Measurements from ENCODE around the gene CHST9.
"Not testable (repeated sequence)": the region's sequence is repeated elsewhere in the genome, so short reads cannot be mapped to it uniquely, and the experiment has no call there.

Gene CHST9, protein sequence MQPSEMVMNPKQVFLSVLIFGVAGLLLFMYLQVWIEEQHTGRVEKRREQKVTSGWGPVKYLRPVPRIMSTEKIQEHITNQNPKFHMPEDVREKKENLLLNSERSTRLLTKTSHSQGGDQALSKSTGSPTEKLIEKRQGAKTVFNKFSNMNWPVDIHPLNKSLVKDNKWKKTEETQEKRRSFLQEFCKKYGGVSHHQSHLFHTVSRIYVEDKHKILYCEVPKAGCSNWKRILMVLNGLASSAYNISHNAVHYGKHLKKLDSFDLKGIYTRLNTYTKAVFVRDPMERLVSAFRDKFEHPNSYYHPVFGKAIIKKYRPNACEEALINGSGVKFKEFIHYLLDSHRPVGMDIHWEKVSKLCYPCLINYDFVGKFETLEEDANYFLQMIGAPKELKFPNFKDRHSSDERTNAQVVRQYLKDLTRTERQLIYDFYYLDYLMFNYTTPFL

DNA sequence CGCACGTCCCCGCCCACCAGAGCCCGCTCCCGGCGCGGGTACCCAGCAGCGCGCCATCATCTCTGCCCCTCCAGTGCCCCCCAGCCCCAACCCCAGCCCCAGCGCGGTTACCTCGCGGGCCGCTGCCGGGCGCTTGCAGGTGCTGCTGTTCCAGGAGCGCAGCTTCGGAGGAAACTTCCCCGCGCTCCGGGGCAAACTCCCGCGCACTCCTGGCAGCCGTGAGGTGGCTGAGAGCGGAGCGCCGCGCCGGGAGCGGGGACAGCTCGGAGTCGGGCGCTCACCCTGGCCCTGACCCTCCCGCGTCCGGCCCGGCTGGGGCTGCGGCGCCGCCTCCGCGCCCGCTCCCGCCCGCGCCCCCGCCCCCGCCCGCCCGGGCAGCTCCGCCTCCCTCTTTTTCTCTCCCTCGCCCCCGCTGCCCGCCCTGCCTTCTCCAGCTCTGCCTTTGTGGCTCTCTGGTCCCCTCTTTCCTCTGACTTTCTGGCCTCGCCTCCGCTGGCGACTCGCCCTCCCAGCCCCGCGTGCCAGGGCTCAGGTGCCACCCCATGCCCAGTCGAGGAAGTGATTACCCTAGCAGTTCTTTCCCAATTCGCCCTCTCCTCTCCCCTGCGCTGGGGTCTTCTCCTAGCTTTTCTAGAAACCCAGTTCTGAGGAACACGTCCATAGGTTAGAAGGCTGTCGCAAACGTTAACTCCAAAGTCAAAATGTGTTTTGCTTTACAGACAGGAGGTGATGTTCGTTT is at the start of gene CHST9:
Gene CHST9, minus strand, starts transcription at position 284 of the 739 bp plus-strand sequence. CDS start 42,499 bp downstream, outside the sequence.
- DNase-seq, result no peak

DNA sequence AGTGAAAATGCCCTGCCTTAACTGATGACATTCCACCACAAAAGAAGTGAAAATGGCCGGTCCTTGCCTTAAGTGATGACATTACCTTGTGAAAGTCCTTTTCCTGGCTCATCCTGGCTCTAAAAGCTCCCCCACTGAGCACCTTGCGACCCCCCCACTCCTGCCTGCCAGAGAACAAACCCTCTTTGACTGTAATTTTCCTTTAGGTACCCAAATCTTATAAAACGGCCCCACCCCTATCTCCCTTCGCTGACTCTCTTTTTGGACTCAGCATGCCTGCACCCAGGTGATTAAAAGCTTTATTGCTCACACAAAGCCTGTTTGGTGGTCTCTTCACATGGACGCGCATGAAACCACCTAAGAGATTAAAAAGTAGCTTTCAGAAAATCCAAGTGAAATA is 47.2 kb upstream of the CHST9 start:
- DNase-seq, result not testable (repeated sequence)

DNA sequence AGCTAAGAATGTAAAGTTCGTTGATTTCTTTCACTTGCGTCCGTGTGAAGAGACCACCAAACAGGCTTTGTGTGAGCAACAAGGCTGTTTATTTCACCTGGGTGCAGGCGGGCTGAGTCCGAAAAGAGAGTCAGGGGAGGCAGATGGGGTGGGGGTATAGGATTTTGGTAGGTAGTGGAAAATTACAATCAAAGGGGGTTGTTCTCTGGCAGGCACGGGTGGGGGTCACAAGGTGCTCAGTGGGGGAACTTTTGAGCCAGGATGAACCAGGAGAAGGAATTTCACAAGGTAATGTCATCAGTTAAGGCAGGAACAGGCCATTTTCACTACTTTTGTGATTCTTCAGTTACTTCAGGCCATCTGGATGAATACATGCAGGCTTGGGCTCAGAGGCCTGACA is 46.6 kb upstream of the CHST9 start:
- not testable (repeated sequence) for DNase-seq

DNA sequence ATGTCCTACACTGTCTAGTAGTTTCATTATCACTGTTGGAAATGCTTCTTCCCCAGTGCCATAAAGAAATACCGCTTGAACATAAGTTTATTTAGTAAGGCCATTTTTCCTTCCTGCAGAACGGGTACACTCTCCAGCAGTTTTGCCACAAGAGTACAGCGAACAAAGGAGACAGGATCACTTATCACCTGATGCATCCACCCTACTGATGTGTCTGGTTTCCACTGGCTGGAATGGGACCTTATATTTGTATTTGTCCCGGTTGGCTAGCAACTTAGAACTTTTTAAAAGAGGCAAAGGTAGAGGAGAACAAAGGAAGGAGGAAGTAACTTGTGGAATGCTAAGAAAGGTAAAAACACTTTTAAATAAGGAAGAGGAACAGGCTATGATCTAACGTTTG is 46.1 kb upstream of the CHST9 start:
- DNase-seq, result not testable (repeated sequence)

DNA sequence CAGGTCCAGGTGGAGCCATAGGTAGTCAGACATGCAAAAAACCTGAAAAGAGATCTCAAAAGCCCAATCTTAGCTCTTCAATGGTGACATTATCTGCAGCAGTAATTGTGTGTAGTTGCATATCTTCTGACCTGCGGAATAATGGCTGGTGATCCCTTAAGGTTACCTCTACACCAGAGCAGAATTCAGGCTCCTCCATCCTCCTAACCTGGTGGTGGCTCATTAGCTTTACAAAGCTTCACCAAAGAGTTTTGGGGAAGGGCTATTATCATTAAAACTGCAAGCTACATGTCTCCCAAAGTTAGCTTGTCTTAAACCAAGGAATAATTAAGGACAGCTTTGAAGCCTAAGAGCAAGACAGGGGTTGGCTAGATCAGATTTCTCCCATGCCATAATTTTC is 42.6 kb upstream of the CHST9 start:
- DNase-seq, result no peak

DNA sequence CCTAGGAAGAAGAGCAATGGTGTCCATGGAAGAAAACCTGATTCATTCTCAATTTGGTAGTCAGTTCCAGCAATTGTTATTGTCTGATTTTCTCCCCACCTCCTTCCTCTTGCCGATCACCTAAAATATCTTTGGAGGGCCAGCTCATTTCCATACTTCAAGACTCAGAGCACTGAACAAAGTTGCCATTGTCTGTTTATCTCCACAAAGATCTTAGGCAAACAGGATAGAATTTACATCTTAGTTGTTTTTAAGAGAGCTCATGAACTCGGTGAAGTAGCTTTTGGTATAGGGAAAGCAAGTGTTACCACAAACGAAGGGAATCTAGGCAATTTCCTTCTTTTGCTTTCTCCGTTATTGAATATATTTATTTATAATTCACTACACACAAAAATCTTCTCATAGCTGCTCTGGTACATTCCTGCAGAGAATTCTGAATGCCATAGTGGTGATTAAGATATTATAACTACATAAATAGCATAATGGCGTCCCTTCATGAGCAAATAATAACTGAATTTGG is 41.5 kb upstream of the CHST9 start:
- no peak for DNase-seq

DNA sequence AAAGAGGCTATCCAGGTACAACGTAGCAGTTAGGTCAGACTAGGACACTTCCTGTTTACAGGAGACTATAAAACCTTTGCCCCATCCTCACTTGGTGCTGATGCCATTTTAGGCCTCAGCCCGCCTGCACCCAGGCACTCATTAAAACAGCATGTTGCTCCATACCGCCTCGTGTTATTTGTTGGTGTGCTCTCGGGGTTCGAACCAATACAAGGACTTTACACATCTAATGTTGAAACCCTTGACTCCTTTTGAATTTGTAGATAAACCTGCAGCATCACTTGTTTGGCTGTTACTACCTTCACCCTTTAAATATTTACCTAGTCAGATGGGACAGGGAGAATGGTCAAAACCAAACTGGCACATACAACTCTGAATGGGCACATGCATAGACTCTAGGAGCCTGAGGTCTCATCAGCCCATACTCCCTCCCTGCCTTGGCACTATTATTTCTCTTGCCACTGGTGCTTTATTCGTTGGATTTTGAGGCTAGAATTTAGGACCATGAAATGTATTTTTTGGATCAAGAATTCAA is 40.9 kb upstream of the CHST9 start:
- DNase-seq, result no peak

DNA sequence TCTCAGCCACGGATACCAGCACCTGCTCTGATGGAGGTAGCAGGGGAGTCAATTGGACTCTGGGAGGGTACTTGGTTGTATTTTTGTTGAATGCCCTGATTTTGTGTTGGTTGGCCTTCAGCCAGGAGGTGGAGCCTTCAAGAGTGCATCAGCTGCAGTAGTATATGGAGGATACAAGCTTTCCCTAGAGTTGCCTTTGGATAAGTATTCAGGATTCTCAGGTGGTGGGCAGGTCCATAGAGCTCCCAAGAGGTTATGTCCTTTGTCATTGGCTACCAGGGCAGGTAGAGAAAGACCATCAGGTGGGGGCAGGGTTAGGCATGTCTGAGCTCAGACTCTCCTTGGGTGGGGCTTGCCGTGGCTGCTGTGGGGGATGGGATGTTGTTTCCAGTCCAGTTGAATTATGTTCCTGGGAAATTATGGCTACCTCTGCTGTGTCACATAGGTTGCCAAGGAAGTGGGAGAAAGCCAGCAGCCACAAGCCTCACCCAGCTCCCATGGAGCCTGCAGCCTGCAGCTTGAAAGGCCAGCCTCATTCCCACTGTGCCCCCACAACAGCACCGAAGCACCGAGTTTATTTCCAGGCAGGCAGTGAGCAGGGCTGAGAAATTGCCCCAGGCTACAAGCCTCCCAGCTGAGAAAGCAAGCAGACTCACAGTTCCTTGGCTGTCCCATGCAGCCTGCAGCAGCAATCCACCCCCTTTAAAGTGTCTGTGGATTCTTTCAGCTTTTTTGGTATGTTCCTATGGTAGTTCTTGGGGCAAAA is 38.6 kb upstream of the CHST9 start:
- DNase-seq, result no peak

DNA sequence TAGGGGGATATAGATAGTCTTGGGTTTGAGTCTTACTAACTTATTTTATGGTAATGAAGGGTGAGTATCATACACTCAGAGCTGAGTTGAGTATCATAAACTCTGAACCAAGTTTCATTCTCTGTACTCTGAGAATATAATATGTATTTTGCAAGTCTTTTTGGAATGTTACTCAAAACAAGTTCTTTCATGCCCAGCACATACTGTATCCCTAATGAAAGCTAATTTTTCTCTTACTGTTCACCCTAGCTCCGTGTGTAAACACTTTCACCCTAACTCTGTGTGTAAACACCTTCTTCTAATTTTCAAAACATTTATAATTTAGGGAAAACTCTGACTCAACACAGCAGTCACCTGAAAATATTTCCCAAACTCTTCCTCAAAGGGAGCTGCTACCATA is 29.7 kb upstream of the CHST9 start:
- no peak for DNase-seq

DNA sequence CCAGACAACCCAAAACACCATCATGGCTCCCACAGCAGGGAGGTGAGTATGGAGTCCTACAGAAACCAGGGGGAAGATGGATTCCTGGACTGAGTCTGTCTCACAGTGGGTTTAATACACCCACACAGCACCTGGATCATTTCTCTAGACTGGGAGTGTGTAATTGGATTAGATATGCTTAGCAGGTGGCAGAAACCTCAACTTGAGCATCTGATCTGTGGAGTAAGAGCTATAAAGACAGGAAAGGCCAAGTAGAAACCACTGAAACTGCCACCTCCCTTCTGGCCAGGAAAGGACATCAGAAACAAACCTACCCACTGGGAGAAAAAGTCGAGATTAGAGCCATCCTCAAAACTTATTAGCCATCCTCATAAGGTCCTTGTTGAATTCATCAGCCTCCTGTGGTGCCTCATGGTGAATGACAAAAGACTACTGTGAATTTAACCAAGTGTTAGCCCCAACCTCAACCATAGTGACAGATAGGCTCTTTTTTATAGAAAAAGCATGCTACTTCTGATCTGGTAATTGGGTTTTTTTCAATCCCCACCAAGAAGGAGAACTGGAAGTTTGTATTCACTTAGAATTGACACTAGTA is 28.1 kb upstream of the CHST9 start:
- DNase-seq, result no peak

DNA sequence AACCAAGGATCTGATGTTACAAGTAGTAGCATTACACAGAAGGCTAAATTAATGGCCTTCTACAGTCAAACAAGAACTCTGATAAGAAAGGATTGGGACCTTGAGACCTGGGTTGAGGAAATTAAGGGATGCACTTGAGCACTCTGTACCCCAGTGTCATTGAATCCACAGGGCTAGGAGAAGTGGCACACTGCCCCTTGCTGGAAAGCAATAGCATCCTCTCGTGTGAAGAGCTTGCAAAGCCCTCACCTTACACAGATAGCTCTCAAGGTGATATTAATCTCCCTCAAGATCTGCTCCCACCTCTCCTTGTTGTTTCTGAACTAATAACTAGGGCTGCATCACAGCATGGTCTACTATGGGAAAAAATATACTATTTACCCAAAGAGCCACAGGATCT is 26.5 kb upstream of the CHST9 start:
- no peak for DNase-seq

DNA sequence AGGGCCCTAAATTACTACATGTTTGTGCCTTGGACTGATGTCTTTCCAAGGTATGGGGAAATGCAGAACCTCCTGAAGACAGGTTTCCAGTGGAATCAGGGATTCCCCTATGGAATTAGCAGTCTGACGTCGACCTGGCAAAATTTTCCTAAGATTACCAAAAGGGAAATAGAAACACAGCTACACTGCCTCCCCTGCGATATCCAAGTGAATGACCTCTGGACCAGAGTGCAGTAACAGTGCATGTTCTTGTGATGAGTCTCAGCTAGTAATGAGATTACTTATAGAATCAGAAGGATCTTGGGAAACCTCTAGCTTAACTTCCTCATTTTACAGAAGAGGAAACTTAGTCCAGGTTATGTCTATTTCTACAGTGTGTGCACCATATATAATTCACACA is 21.3 kb upstream of the CHST9 start:
- peak; percentile 17 for DNase-seq

DNA sequence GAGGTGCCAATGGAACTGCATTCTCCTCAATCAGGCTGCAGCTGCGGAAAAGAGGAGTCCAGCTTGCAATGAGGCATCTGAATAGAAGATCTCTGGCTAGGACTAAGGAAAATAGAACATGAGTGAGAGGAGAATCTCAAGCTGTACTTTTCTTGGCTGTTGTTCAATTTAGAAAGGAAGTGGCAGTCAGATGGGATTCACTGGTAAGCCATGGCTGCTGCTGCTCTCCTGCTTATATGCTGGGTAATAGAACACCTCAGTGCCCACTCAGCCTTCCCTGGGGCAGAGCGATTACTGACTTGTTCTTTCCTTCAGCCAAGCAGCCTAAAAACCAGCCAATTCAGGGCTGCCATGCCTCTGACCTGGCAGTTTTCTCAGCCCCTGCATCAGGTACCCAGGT is 17.6 kb upstream of the CHST9 start:
- DNase-seq, result no peak

DNA sequence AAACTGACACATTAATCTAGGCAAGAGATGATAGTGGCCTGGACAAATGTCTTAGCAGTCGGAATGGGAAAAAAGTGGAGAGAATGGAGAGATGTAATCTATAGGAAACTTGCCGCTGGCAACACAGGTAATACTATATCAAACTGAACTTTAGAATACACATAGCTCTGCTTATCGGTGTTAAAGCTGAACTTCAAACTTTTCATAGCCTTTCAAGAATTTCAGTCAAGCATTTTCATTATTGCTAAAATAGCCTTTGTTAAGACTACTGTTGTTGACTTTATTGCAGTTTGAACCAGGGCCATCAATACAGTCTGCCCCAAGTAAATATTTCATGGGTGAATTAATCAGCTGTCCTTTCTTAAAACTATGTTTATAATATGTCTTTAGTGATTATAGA is 12.9 kb upstream of the CHST9 start:
- DNase-seq, result no peak

DNA sequence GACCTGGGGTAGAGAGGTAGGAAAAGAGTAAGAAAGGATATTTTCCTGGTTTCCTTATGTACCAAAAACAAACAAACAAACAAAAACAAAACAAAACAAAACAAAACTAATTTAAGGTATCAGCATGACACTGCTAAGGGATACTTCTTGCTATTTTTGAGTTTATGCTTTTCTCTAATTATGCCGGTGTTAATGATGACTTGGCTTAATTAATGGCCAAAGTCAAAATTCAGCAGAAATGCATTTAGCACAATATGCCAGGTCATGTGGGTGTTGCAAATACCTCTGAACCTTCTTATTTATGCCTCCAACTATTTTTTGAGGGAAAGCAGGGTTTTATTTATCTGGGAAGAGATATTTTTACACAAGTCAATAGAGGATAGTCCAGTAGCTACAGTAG is 3.2 kb upstream of the CHST9 start:
- no peak for DNase-seq

DNA sequence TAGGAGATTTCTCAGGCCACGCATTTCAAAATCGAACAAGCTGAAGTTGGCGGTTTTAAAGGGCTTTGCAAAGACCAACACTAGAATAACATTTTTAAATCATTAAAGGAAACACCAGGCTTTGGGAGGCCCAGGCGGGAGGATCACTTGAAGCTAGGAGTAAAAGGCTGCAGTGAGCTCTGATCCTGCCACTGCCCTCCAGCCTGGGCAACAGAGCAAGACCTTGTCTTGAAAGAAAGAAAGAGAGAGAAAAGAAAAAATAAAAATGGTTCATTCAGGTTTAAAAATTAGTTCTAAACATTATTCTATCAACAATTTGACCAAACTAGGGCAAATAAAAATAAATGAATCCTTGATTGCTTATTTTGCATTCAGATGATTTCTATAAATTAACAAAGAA is 789 bp upstream of the CHST9 start:
- no peak for DNase-seq

DNA sequence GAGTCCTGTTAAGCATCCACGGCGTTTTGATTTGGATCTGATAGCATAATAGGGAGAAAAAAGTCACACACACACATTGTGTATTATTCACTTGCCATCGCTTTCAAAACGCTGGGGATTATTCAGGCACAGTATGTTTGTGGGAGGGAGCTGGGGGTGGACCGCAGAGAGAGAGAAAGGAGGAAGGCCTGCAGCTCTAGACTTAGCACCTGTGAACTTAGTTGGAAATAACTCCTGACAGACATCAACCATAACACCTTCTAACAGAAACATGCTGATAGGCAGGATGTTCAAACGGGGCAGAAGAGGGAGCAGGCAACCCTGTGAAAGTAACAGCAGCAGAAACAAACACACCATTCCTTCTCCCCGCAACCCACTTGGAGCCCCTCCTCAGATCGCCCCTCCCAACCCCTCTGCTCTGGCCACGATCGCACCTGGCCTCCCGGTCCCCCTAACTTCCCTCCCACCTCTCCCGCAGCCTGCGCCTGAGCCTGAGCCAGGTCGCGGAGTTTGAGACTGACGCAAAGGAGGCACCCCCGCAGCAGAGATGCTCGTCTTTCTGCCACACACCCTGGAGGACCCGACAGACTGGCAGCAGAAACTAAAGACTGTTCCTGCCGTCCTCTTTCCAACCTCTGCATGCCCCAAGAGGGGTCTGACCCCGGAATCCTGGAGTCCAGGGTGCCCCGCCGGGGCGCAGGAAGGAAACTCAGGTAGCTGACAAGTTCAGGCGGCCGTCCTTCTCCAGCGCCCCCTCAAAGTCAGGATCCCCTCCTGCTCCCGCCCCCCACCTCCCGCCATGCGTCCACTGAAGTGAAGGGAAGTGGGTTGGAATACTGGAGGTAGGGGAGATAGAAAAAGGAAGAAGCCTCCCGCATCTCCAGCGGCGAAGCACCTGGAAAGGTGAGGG is 738 bp downstream of the CHST9 start:
- DNase-seq, result no peak

DNA sequence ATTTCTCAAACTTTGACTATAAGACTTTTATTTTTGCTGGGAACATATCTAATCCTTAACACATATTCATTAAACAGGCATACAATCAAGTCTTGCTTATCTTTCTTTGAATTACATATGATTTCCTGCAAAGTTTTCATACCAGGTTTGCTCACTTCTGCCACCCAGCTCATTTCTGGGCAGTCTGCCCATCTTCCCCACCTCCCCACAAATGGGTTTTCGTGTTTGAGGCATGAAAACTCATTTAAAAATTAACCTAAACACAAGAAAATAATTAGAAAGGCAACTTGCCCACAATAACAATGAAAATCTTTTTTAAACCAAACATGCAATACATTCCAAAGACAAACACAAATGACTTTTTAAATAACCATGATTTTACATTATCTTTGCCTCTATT is 3.4 kb downstream of the CHST9 start:
- no peak for DNase-seq

DNA sequence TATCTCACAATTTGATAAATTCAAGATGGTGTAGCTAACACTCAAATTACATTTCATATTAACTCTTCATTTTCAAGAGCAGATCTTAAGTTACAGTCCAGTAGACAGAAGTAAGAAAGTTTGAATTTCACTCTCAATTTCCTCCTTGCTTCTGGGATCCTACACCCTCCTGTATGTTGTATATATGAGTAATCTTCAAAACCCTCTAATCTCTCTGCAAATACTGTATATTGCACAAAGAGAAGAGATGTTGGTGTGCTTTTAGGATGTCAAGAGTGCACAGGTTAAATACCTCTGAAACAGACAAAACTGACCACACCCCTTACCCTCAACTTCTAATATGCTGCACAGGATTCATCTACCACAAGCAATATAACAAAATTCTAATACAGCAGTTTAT is 6.7 kb downstream of the CHST9 start:
- no peak for DNase-seq

DNA sequence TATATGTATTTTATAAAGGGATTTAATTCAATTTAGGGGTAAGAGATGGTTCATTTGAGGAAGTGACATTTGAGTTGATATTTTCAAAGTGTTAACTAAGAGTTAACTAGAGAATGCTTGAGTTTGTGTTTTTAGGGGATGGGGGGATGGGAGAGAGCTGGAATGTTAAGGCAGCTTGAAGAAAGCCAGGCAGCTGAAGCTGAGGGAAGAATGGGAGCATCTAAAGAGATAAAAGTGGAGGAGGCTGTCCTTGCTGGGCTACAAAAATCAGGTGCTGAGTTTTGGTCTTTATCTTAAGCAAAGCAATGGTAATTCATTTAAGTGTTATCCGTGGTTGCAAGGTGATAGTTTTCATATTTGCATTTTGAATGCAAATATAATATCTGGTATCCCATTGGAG is 9.2 kb downstream of the CHST9 start:
- no peak for DNase-seq

DNA sequence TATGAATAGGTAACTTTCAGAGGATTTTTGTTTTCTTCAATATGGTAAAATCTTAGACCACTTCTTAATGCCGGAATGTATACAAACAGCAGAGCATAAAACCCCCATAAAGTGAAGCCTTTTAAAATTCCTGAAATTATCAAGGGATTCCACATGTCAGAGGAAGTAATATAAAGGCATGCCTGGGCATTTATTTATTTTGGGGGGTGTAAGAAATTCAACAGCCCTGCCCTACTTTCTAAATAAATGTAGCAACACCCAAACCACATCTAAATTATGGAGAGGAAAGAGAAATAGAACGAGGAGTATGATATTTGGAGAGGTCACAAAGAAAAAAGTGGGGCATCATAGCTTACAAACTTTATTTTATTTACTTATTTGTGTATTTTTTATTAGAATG is 9.9 kb downstream of the CHST9 start:
- no peak for DNase-seq

DNA sequence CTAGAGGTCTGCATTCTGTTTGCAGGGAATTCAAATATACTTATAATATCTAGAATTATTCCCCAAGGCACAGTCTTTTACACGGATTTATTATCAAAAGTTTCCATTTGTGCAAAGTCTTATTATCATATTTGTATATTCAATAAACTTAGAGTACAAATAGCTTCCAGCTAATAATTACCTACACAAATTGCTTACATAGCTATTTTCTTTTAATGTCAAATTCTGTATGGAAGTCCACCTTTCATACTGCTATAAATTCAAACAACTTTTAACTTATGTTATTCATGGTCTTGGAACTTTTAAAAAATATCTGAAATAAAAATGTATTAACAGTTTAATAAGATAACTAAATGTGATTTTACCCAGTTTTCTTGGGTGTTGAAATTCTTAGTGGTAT is 13.1 kb downstream of the CHST9 start:
- no peak for DNase-seq
